ENCODE measurements around the gene AK4. TPM values are rescaled to one million over a fixed set of nuclear protein-coding genes. Genes with fewer than 3 reads are reported as not detected.
A peak's percentile ranks its signal among the peaks of the same experiment; 100 is the strongest.

AK4 gene
- total RNA-seq, 2 experiments from 2014 or later, result 129 TPM

GRCh38 chr1:65209005-65209885 is 61.2 kb downstream of the AK4 start:
- no peak for DNase-seq
- Mint-ChIP-seq H3K9me3 (no peaks in the 10 kb centered on the region), H3K36me3 (peaks cover 10% of the 10 kb centered on the region)

GRCh38 chr1:65210325-65210724 is 62.3 kb downstream of the AK4 start:
- H3K4me1 Mint-ChIP-seq, result peaks cover 26% of the 10 kb centered on the region
- H3K36me3 Mint-ChIP-seq, result peaks cover 10% of the 10 kb centered on the region
- no peaks in the 10 kb centered on the region for H3K9me3 Mint-ChIP-seq
- no peak overlapping the region for H3K27ac Mint-ChIP-seq
- H3K27me3 Mint-ChIP-seq, result peaks cover 9% of the 10 kb centered on the region
- no peak for DNase-seq
- H3K4me3 Mint-ChIP-seq, result no peak overlapping the region

More at GRCh38 chr1:65209005-65209885, 61.2 kb downstream of the AK4 start:
- peaks cover 19% of the 10 kb centered on the region for H3K4me1 Mint-ChIP-seq
- H3K27me3 Mint-ChIP-seq, result peaks cover 9% of the 10 kb centered on the region
- H3K27ac Mint-ChIP-seq, result no peak overlapping the region
- H3K4me3 Mint-ChIP-seq, result no peak overlapping the region

- H3K27ac Mint-ChIP-seq, result no peak overlapping the region
- H3K36me3 Mint-ChIP-seq, result peaks cover 15% of the 10 kb centered on the region
- H3K4me3 Mint-ChIP-seq, result no peak overlapping the region
- H3K9me3 Mint-ChIP-seq, result no peaks in the 10 kb centered on the region
- peaks cover 31% of the 10 kb centered on the region for H3K4me1 Mint-ChIP-seq
- peaks cover 9% of the 10 kb centered on the region for H3K27me3 Mint-ChIP-seq
- no peak for DNase-seq
Measured at GRCh38 chr1:65211331-65211730, 63.3 kb downstream of the AK4 start.

GRCh38 chr1:65213271-65214023 is 65.4 kb downstream of the AK4 start:
- Mint-ChIP-seq H3K27me3 (no peaks in the 10 kb centered on the region), H3K36me3 (peaks cover 11% of the 10 kb centered on the region), H3K9me3 (no peaks in the 10 kb centered on the region), H3K4me3 (no peak overlapping the region), H3K4me1 (peaks cover 28% of the 10 kb centered on the region), H3K27ac (peak overlapping the region; percentile 25)
- DNase-seq, result peak; percentile 15

GRCh38 chr1:65214340-65215027 is 66.5 kb downstream of the AK4 start:
- no peaks in the 10 kb centered on the region for H3K9me3 Mint-ChIP-seq

GRCh38 chr1:65216989-65217388 is 69.0 kb downstream of the AK4 start:
- Mint-ChIP-seq H3K4me3 (no peak overlapping the region), H3K9me3 (no peaks in the 10 kb centered on the region), H3K36me3 (peaks cover 29% of the 10 kb centered on the region), H3K27me3 (no peaks in the 10 kb centered on the region), H3K27ac (no peak overlapping the region), H3K4me1 (peaks cover 28% of the 10 kb centered on the region)
- no peak for DNase-seq

More at GRCh38 chr1:65214340-65215027, 66.5 kb downstream of the AK4 start:
- no peak for DNase-seq
- Mint-ChIP-seq H3K4me1 (peaks cover 28% of the 10 kb centered on the region), H3K4me3 (no peak overlapping the region), H3K27me3 (no peaks in the 10 kb centered on the region), H3K27ac (no peak overlapping the region), H3K36me3 (peaks cover 15% of the 10 kb centered on the region)

GRCh38 chr1:65221638-65222339 is 73.8 kb downstream of the AK4 start:
- no peak for DNase-seq
- H3K36me3 Mint-ChIP-seq, result peaks cover 41% of the 10 kb centered on the region

GRCh38 chr1:65222340-65222940 is 74.4 kb downstream of the AK4 start:
- no peak overlapping the region for H3K27ac Mint-ChIP-seq
- no peaks in the 10 kb centered on the region for H3K27me3 Mint-ChIP-seq
- no peak for DNase-seq
- H3K4me3 Mint-ChIP-seq, result no peak overlapping the region
- peaks cover 38% of the 10 kb centered on the region for H3K36me3 Mint-ChIP-seq
- H3K9me3 Mint-ChIP-seq, result no peaks in the 10 kb centered on the region
- H3K4me1 Mint-ChIP-seq, result no peaks in the 10 kb centered on the region

More at GRCh38 chr1:65221638-65222339, 73.8 kb downstream of the AK4 start:
- Mint-ChIP-seq H3K4me1 (peaks cover 2% of the 10 kb centered on the region), H3K9me3 (no peaks in the 10 kb centered on the region), H3K4me3 (no peak overlapping the region), H3K27me3 (no peaks in the 10 kb centered on the region), H3K27ac (no peak overlapping the region)

- no peak overlapping the region for H3K27ac Mint-ChIP-seq
- peaks cover 37% of the 10 kb centered on the region for H3K36me3 Mint-ChIP-seq
- H3K4me1 Mint-ChIP-seq, result no peaks in the 10 kb centered on the region
- H3K4me3 Mint-ChIP-seq, result no peak overlapping the region
- no peaks in the 10 kb centered on the region for H3K9me3 Mint-ChIP-seq
- no peaks in the 10 kb centered on the region for H3K27me3 Mint-ChIP-seq
- DNase-seq, result no peak
Measured at GRCh38 chr1:65224681-65225091, 76.7 kb downstream of the AK4 start.

- H3K4me1 Mint-ChIP-seq, result peaks cover 3% of the 10 kb centered on the region
- H3K27me3 Mint-ChIP-seq, result no peaks in the 10 kb centered on the region
Measured at GRCh38 chr1:65225179-65225578, 77.2 kb downstream of the AK4 start.

GRCh38 chr1:65229201-65229600 is 81.2 kb downstream of the AK4 start:
- Mint-ChIP-seq H3K36me3 (peaks cover 26% of the 10 kb centered on the region), H3K4me3 (no peak overlapping the region), H3K27ac (no peak overlapping the region), H3K27me3 (peaks cover 4% of the 10 kb centered on the region), H3K4me1 (peaks cover 21% of the 10 kb centered on the region), H3K9me3 (no peaks in the 10 kb centered on the region)
- no peak for DNase-seq

More at GRCh38 chr1:65225179-65225578, 77.2 kb downstream of the AK4 start:
- Mint-ChIP-seq H3K9me3 (no peaks in the 10 kb centered on the region), H3K27ac (no peak overlapping the region), H3K4me3 (no peak overlapping the region), H3K36me3 (peaks cover 37% of the 10 kb centered on the region)
- no peak for DNase-seq

- Mint-ChIP-seq H3K27me3 (peaks cover 10% of the 10 kb centered on the region), H3K4me1 (peaks cover 21% of the 10 kb centered on the region), H3K4me3 (no peak overlapping the region), H3K9me3 (no peaks in the 10 kb centered on the region), H3K36me3 (peaks cover 21% of the 10 kb centered on the region), H3K27ac (no peak overlapping the region)
- no peak for DNase-seq
Measured at GRCh38 chr1:65229754-65230339, 81.8 kb downstream of the AK4 start.

GRCh38 chr1:65230731-65231481 is 82.9 kb downstream of the AK4 start:
- DNase-seq, result no peak
- H3K27ac Mint-ChIP-seq, result peak overlapping the region; percentile 68
- no peak overlapping the region for H3K4me3 Mint-ChIP-seq
- H3K4me1 Mint-ChIP-seq, result peaks cover 21% of the 10 kb centered on the region
- H3K9me3 Mint-ChIP-seq, result no peaks in the 10 kb centered on the region
- peaks cover 10% of the 10 kb centered on the region for H3K27me3 Mint-ChIP-seq
- peaks cover 13% of the 10 kb centered on the region for H3K36me3 Mint-ChIP-seq

Measured in activated naive CD8-positive, alpha-beta T cell treated with anti-CD3 and anti-CD28 coated beads for 36 hours (primary cell).